Stimulated activated CD8-positive, alpha-beta memory T cell treated with anti-CD3 and anti-CD28 coated beads, Interleukin-15, amount 100 ng/mL, for 24 hours (primary cell): ENCODE measurements around the gene TTC31.
"Not testable (repeated sequence)": the region's sequence is repeated elsewhere in the genome, so short reads cannot be mapped to it uniquely, and the experiment has no call there.

Experiments used
- DNase-seq: peaks from one replicate; pipeline ENCODE4 v3.0.0-alpha.2; 2020; ENCODE audit warnings: low read depth

Gene TTC31

GRCh38 chr2:74457549-74458131 is 25.2 kb upstream of the TTC31 start:
- DNase-seq, result peak; percentile 65

- DNase-seq, result peak; percentile 80
Measured at GRCh38 chr2:74458132-74458937, 24.5 kb upstream of the TTC31 start, which contains the start of gene WBP1. Gene WBP1, plus strand, starts transcription at chr2:74458438. Its CDS starts 165 bp downstream, at chr2:74458603.

- no peak for DNase-seq
Measured at GRCh38 chr2:74458938-74459363, 23.9 kb upstream of the TTC31 start.

- not testable (repeated sequence) for DNase-seq
Measured at GRCh38 chr2:74459503-74460118, 23.3 kb upstream of the TTC31 start.

- DNase-seq, result not testable (repeated sequence)
Measured at GRCh38 chr2:74460187-74460586, 22.7 kb upstream of the TTC31 start.

GRCh38 chr2:74461187-74462053 is 21.5 kb upstream of the TTC31 start:
- DNase-seq, result no peak

- DNase-seq, result no peak
Measured at GRCh38 chr2:74462054-74462785, 20.7 kb upstream of the TTC31 start.

- DNase-seq, result no peak
Measured at GRCh38 chr2:74462786-74463105, 20.1 kb upstream of the TTC31 start.

- no peak for DNase-seq
Measured at GRCh38 chr2:74464406-74464805, 18.5 kb upstream of the TTC31 start.

- DNase-seq, result not testable (repeated sequence)
Measured at GRCh38 chr2:74470742-74471141, 12.1 kb upstream of the TTC31 start.

- DNase-seq, result no peak
Measured at GRCh38 chr2:74471332-74472065, 11.4 kb upstream of the TTC31 start.

- peak; percentile 97 for DNase-seq
Measured at GRCh38 chr2:74472086-74472944, 10.6 kb upstream of the TTC31 start, which contains the start of gene MRPL53. Gene MRPL53, minus strand, starts transcription at chr2:74472680. Its CDS starts 20 bp downstream, at chr2:74472660.

GRCh38 chr2:74472945-74473258 is 10.0 kb upstream of the TTC31 start:
- DNase-seq, result no peak

GRCh38 chr2:74474481-74474880 is 8.4 kb upstream of the TTC31 start:
- DNase-seq, result no peak

- no peak for DNase-seq
Measured at GRCh38 chr2:74474899-74475298, 8.0 kb upstream of the TTC31 start.

- no peak for DNase-seq
Measured at GRCh38 chr2:74481431-74481830, 1.4 kb upstream of the TTC31 start.

GRCh38 chr2:74481961-74482800 is 700 bp upstream of the TTC31 start:
- no peak for DNase-seq

GRCh38 chr2:74483675-74484164 is 839 bp downstream of the TTC31 start:
- DNase-seq, result not testable (repeated sequence)

GRCh38 chr2:74486141-74486540 is 3.3 kb downstream of the TTC31 start:
- DNase-seq, result no peak
